ENCODE data around the gene GPC3. TPM values are rescaled to one million over a fixed set of nuclear protein-coding genes. Genes with fewer than 3 reads are reported as not detected.

The GPC3 gene
- total RNA-seq, 4 donors from 2014 or later = 1.2 to 13.3 (median 8.0) TPM

DNA sequence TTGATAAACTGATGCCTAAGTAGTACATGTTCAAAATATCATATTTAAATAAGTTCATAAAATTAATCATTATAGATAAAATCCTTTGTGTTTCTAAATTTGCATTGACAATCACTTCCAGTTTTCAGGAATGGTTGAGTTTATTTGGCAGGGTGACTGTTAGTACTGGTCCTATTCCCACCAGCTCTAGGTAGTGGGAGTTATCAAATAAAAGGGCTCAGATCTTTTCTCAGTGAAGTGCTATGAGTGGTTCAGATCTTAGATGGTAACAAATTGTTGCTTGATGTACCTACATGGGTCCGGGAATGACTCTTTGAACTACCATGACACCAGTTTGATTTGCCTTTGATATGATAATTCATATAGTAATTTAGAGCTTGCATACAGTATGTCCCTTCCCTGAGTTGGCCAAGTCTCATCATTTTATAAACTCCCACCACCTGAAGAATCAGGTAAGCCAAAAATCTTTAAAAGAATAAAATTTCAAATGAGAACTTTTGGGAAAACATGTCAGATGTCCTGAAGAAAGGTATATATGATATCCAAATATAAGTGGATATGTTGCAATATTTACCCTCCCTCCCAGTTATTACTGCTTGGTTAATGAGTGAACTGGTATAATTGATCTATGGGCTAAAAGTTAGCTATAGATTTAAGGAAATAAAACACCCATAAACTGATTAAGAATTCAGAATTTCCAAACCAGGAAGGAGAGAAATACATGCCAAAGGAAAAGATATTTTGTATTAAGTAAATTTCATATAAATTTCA is 28.6 kb downstream of the GPC3 start:
- WGBS = 84% methylated on average over 1 of the region's 1 CpG
- peaks cover 0 to 5% (median 0%) of the 10 kb centered on the region in 4 donors for H3K9me3 ChIP-seq
- intact Hi-C loops (cut with DNase I) = no loop called here
- H3K4me3 ChIP-seq = no peak overlapping the region
- DNase-seq (ENCODE audit: extremely low spot score) = no peak
- TF ChIP-seq POLR2A (IDR thresholded peaks at IDR 0.05; ENCODE audit: low read depth) = no peak
- TF ChIP-seq, protein P1, sequence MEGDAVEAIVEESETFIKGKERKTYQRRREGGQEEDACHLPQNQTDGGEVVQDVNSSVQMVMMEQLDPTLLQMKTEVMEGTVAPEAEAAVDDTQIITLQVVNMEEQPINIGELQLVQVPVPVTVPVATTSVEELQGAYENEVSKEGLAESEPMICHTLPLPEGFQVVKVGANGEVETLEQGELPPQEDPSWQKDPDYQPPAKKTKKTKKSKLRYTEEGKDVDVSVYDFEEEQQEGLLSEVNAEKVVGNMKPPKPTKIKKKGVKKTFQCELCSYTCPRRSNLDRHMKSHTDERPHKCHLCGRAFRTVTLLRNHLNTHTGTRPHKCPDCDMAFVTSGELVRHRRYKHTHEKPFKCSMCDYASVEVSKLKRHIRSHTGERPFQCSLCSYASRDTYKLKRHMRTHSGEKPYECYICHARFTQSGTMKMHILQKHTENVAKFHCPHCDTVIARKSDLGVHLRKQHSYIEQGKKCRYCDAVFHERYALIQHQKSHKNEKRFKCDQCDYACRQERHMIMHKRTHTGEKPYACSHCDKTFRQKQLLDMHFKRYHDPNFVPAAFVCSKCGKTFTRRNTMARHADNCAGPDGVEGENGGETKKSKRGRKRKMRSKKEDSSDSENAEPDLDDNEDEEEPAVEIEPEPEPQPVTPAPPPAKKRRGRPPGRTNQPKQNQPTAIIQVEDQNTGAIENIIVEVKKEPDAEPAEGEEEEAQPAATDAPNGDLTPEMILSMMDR (IDR thresholded peaks at IDR 0.05) = no peak
- TF ChIP-seq POLR2AphosphoS5 (IDR thresholded peaks at IDR 0.05) = no peak
- no peak for TF ChIP-seq EP300 (IDR thresholded peaks at IDR 0.05)
- no peak overlapping the region for H3K27ac ChIP-seq (replicated peaks in 1 of 4)
- H3K36me3 ChIP-seq = no peaks in the 10 kb centered on the region
- no peaks in the 10 kb centered on the region for H3K4me1 ChIP-seq
- H3K27me3 ChIP-seq = peaks cover 0 to 4% (median 0%) of the 10 kb centered on the region in 4 donors

GRCh38 chrX:133953785-133954355 is 31.5 kb downstream of the GPC3 start:
- peaks cover 0 to 4% (median 0%) of the 10 kb centered on the region in 4 donors for H3K27me3 ChIP-seq
- intact Hi-C loops (cut with DNase I) = no loop called here

GRCh38 chrX:133953078-133953477 is 32.3 kb downstream of the GPC3 start:
- no peaks in the 10 kb centered on the region for H3K4me1 ChIP-seq
- DNase-seq (ENCODE audit: extremely low spot score) = no peak
- peaks cover 0 to 5% (median 0%) of the 10 kb centered on the region in 4 donors for H3K9me3 ChIP-seq
- H3K27ac ChIP-seq (replicated peaks in 1 of 4) = no peak overlapping the region
- peaks cover 0 to 4% (median 0%) of the 10 kb centered on the region in 4 donors for H3K27me3 ChIP-seq
- no peak overlapping the region for H3K4me3 ChIP-seq
- TF ChIP-seq POLR2AphosphoS5 (IDR thresholded peaks at IDR 0.05) (no peak), POLR2A (IDR thresholded peaks at IDR 0.05; ENCODE audit: low read depth) (no peak), EP300 (IDR thresholded peaks at IDR 0.05) (no peak)
- TF ChIP-seq, protein P1 (IDR thresholded peaks at IDR 0.05) = no peak
- intact Hi-C loops (cut with DNase I) = no loop called here
- WGBS = 69% methylated on average over 2 of the region's 2 CpGs
- H3K36me3 ChIP-seq = no peaks in the 10 kb centered on the region

More at GRCh38 chrX:133953785-133954355, 31.5 kb downstream of the GPC3 start:
- no peaks in the 10 kb centered on the region for H3K4me1 ChIP-seq
- H3K36me3 ChIP-seq = no peaks in the 10 kb centered on the region
- 66% methylated on average over 4 of the region's 4 CpGs for WGBS
- no peak overlapping the region for H3K27ac ChIP-seq (replicated peaks in 1 of 4)
- no peak for TF ChIP-seq POLR2AphosphoS5 (IDR thresholded peaks at IDR 0.05)
- TF ChIP-seq EP300 (IDR thresholded peaks at IDR 0.05) = no peak
- TF ChIP-seq, protein P1 (IDR thresholded peaks at IDR 0.05) = no peak
- TF ChIP-seq POLR2A (IDR thresholded peaks at IDR 0.05; ENCODE audit: low read depth) = no peak
- peaks cover 0 to 5% (median 0%) of the 10 kb centered on the region in 4 donors for H3K9me3 ChIP-seq
- H3K4me3 ChIP-seq = no peak overlapping the region
- DNase-seq (ENCODE audit: extremely low spot score) = no peak

- no peaks in the 10 kb centered on the region for H3K4me1 ChIP-seq
- TF ChIP-seq POLR2A (IDR thresholded peaks at IDR 0.05; ENCODE audit: low read depth) (no peak), POLR2AphosphoS5 (IDR thresholded peaks at IDR 0.05) (no peak), EP300 (IDR thresholded peaks at IDR 0.05) (no peak)
- TF ChIP-seq, protein P1 (IDR thresholded peaks at IDR 0.05) = no peak
- H3K27ac ChIP-seq (replicated peaks in 1 of 4) = no peak overlapping the region
- peaks cover 0 to 8% (median 0%) of the 10 kb centered on the region in 4 donors for H3K27me3 ChIP-seq
- WGBS = 75% methylated on average over 2 of the region's 2 CpGs
- DNase-seq (ENCODE audit: extremely low spot score) = no peak
- no peak overlapping the region for H3K4me3 ChIP-seq
- H3K9me3 ChIP-seq = peaks cover 0 to 5% (median 0%) of the 10 kb centered on the region in 4 donors
- intact Hi-C loops (cut with DNase I) = no loop called here
- H3K36me3 ChIP-seq = no peaks in the 10 kb centered on the region
These were observed 34.3 kb downstream of the GPC3 start for GRCh38 chrX:133951098-133951497.

Measured in esophagus muscularis mucosa (tissue), 4 donors.